Nephron (organoid): ENCODE data around the gene ZNF683.
A peak's percentile ranks its signal among the peaks of the same experiment; 100 is the strongest.

Source experiments
- H3K27ac Mint-ChIP-seq, 3 experiments: 2 replicates each; pipeline ENCODE4 v1.8.0; 2020; ENCODE audit warnings: mixed read lengths in 3 of 3, mild to moderate bottlenecking in 2 of 3, moderate library complexity in 1 of 3
- H3K27me3 Mint-ChIP-seq: 2 replicates; pipeline ENCODE4 v1.8.0; 2021; ENCODE audit warnings: low read depth, mild to moderate bottlenecking, moderate library complexity, mixed read lengths
- H3K36me3 Mint-ChIP-seq: 2 replicates; pipeline ENCODE4 v1.8.0; 2020; ENCODE audit warnings: low read depth, mixed read lengths
- H3K4me1 Mint-ChIP-seq: 2 replicates; pipeline ENCODE4 v1.8.0; 2020; ENCODE audit warnings: mixed read lengths
- H3K4me3 Mint-ChIP-seq, 3 experiments: 2 replicates each; pipeline ENCODE4 v1.8.0; 2020; ENCODE audit warnings: mild to moderate bottlenecking in 3 of 3, mixed read lengths in 3 of 3, moderate library complexity in 2 of 3
- H3K9me3 Mint-ChIP-seq: 2 replicates; pipeline ENCODE4 v1.8.0; 2020; ENCODE audit warnings: mixed read lengths
- TF ChIP-seq, protein P1 (sequence below), 3 experiments: fragments of 200-600 bp; sonication (generic); IDR thresholded peaks; one replicate each; pipeline ENCODE4 v1.5.0; 2021; ENCODE audit warnings: antibody characterized with exemption in 3 of 3; ENCODE audit not compliant: unreplicated experiment in 3 of 3

Gene ZNF683

DNA sequence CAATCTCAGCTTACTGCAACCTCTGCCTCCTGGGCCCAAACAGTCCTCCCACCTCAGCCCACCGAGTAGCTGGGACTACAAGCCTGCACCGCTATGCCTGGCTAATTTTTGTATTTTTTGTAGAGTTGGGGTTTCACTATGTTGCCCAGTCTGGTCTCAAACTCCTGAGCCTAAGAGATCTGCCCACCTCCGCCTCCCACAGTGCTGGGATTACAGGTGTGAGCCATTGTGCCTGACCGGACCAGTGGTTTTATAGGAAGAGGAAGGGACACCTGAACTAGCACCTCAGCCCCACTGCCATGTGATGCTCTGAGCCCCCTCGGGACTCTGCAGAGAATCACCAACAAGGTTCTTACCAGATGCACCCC lies 22.7 kb downstream of the ZNF683 start:
- Mint-ChIP-seq H3K36me3 (no peaks in the 10 kb centered on the region), H3K27me3 (peaks cover 6% of the 10 kb centered on the region), H3K9me3 (no peaks in the 10 kb centered on the region), H3K4me3 (no peak overlapping the region), H3K27ac (peak overlapping the region in 1 of 3 experiments; percentile 41), H3K4me1 (peaks cover 4% of the 10 kb centered on the region)
- TF ChIP-seq, protein P1, sequence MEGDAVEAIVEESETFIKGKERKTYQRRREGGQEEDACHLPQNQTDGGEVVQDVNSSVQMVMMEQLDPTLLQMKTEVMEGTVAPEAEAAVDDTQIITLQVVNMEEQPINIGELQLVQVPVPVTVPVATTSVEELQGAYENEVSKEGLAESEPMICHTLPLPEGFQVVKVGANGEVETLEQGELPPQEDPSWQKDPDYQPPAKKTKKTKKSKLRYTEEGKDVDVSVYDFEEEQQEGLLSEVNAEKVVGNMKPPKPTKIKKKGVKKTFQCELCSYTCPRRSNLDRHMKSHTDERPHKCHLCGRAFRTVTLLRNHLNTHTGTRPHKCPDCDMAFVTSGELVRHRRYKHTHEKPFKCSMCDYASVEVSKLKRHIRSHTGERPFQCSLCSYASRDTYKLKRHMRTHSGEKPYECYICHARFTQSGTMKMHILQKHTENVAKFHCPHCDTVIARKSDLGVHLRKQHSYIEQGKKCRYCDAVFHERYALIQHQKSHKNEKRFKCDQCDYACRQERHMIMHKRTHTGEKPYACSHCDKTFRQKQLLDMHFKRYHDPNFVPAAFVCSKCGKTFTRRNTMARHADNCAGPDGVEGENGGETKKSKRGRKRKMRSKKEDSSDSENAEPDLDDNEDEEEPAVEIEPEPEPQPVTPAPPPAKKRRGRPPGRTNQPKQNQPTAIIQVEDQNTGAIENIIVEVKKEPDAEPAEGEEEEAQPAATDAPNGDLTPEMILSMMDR (IDR thresholded peaks at IDR 0.05; ENCODE audit: unreplicated experiment in 3 of 3) = no peak

DNA sequence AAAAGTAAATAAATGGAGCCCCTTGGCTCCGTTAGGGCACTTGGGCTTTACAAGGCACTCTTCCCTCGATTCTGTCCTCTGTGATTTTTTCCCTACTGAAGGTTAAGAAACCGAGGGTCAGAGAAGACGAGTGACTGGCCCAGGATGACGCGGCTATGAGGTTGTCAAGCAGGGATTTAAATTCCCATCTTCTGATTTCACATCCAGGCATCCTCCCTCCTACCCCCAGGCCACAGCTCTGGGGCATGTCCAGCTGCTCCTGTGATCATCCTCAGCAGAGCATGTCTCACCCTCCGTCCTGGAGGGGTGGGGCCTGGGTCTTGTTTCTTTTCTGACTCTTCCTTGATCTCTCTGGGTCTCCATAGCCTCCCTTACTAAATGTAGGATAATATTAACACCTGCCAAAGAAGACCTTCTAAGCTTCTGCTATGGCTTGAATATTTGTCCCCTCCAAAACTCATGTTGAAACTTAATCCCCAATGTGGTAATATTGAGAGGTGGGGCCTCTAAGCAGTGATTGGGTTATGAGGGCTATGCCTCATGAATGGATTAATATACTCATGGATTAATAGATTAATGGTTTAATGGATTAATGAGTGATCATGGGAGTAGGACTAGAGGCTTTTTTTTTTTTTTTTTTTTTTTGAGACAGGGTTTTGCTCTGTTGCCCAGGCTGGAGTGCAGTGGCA lies 23.2 kb downstream of the ZNF683 start:
- no peak overlapping the region for H3K4me3 Mint-ChIP-seq
- H3K36me3 Mint-ChIP-seq = no peaks in the 10 kb centered on the region
- H3K27me3 Mint-ChIP-seq = peaks cover 6% of the 10 kb centered on the region
- peaks cover 4% of the 10 kb centered on the region for H3K4me1 Mint-ChIP-seq
- H3K27ac Mint-ChIP-seq = peak overlapping the region in 1 of 3 experiments; percentile 41
- TF ChIP-seq, protein P1 (IDR thresholded peaks at IDR 0.05; ENCODE audit: unreplicated experiment in 3 of 3) = no peak
- no peaks in the 10 kb centered on the region for H3K9me3 Mint-ChIP-seq

DNA sequence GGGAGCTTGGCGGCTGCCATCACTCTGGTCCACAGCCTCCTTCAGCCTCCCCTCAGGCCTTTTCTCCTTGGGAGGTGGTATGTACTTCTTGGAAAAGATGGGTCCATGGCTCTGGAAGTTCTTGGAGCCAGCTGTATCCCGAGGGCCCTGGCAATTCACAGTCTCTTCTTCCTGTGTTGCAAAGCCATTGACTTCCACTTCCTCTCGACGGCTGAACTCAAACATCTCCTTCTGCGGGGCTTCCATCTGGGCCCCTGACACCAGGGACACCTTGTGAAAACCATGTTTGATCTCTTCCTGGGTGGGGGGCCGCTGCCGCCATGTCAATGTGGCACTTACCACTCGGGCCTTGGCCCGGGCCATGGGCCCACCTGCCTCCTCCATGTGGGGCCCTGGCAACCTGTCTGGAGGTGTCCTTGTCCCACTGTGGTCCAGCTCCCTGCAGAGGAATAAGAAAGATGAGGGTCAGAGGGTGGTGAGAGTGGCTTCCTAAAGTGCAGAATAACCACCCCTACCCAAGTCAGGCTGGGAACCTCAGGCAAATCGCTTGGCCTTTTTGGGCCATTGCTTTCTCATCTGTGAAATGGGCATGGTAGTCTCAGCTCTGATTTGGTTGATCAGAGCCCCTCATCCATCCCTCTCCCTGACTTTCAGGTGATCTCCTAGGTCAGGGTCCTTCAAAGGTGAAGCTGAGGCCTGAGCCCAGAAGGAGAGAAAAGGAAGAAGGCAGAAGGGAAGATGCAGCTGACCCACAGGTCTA lies 26.1 kb downstream of the ZNF683 start:
- H3K4me1 Mint-ChIP-seq = no peaks in the 10 kb centered on the region
- no peaks in the 10 kb centered on the region for H3K36me3 Mint-ChIP-seq
- H3K27ac Mint-ChIP-seq = no peak overlapping the region
- H3K9me3 Mint-ChIP-seq = no peaks in the 10 kb centered on the region
- H3K27me3 Mint-ChIP-seq = peaks cover 6% of the 10 kb centered on the region
- H3K4me3 Mint-ChIP-seq = no peak overlapping the region
- TF ChIP-seq, protein P1 (IDR thresholded peaks at IDR 0.05; ENCODE audit: unreplicated experiment in 3 of 3) = no peak

DNA sequence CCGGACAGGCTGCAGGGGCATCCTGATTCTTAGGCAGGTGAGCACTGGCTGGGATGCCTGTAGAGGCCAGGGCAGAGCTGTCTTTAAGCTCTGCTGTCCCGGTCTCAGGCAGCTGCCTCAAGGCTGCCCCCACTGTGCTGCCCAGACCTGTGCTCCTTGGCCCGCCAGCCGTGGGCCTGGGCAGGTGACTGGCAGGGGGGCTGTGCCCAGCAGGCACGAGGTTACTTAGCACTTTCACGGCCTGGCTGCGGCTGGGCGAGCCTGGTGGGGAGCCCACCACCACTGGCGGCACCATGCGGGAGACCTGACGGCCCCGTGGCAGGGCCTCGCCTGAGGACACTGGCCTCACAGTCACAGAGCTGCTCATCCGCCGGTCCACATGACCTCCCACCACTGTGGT lies 26.8 kb downstream of the ZNF683 start:
- peaks cover 6% of the 10 kb centered on the region for H3K27me3 Mint-ChIP-seq
- H3K36me3 Mint-ChIP-seq = no peaks in the 10 kb centered on the region
- H3K9me3 Mint-ChIP-seq = no peaks in the 10 kb centered on the region
- H3K4me3 Mint-ChIP-seq = no peak overlapping the region
- no peak overlapping the region for H3K27ac Mint-ChIP-seq
- no peaks in the 10 kb centered on the region for H3K4me1 Mint-ChIP-seq
- TF ChIP-seq, protein P1 (IDR thresholded peaks at IDR 0.05; ENCODE audit: unreplicated experiment in 3 of 3) = no peak

DNA sequence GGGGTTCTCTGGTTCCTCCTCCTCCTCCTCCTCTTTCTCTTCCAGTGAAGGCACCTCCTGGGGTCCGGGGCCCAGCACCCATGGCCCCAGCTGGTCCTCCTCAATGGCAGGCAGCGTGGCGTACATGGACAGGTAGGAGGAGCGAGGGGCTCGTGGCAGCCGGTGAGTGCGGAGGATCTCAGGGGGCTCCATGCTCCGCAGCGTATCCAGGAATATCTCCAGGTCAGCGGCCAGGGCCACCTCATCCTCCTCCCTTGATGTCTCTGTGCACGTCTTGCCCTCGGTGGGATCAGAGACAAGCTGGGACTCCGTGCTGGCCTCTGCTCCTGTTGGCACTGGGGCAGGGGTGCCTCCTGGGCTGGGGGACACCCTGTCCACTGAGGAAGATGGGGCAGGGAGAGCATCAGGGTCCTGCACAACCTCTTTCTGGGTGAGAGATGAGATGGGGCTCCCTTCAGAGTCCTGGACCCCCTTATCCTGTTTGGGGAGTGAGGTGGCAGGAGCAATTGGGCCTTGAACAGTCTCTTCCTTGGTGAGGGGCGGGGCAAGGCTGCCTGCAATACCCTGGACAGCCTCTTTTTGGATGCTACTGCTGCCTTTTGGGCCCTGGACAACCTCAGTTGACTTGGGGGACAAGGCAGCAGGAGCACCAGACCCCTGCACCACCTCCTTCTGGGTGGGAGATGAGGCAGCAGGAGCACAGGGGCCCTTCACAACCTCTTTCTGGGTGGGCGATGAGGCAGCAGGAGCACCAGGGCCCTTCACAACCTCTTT lies 28.2 kb downstream of the ZNF683 start:
- H3K27ac Mint-ChIP-seq = no peak overlapping the region

More for the DNA sequence above, 28.2 kb downstream of the ZNF683 start:
- H3K4me1 Mint-ChIP-seq = no peaks in the 10 kb centered on the region
- H3K27me3 Mint-ChIP-seq = peaks cover 6% of the 10 kb centered on the region
- H3K36me3 Mint-ChIP-seq = no peaks in the 10 kb centered on the region
- no peaks in the 10 kb centered on the region for H3K9me3 Mint-ChIP-seq
- TF ChIP-seq, protein P1 (IDR thresholded peaks at IDR 0.05; ENCODE audit: unreplicated experiment in 3 of 3) = no peak
- no peak overlapping the region for H3K4me3 Mint-ChIP-seq
